ENCODE results near the gene CLDN34.

CLDN34 gene

GRCh38 chrX:9992724-9993123 lies 25.6 kb downstream of the CLDN34 start:
- Histone ChIP-seq H3K27me3 (ENCODE audit: low read depth, low read length) (no peaks in the 10 kb centered on the region), H3K27ac (ENCODE audit: low read length) (no peak overlapping the region), H3K36me3 (replicated peaks; ENCODE audit: low read depth, low read length) (no peaks in the 10 kb centered on the region), H3K79me2 (ENCODE audit: low read length) (no peaks in the 10 kb centered on the region), H3K9me3 (ENCODE audit: insufficient read depth, low read length) (no peaks in the 10 kb centered on the region), H3K4me3 (ENCODE audit: low read length) (no peak overlapping the region), H3K9ac (ENCODE audit: low read length) (no peak overlapping the region), H3K4me1 (ENCODE audit: low read length) (no peaks in the 10 kb centered on the region), H3K4me2 (ENCODE audit: low read length) (no peak overlapping the region), H4K20me1 (ENCODE audit: insufficient read depth, low read length) (no peaks in the 10 kb centered on the region), H2AFZ (ENCODE audit: low read depth, low read length) (no peak overlapping the region)
- TF ChIP-seq EZH2phosphoT487 (IDR thresholded peaks at IDR 0.05; ENCODE audit: low read depth) (no peak), CTCF (IDR thresholded peaks at IDR 0.05; ENCODE audit: low read depth, low read length) (no peak)

- no peaks in the 10 kb centered on the region for H3K27me3 ChIP-seq (ENCODE audit: low read depth, low read length)
- H3K27ac ChIP-seq (ENCODE audit: low read length), result no peak overlapping the region
- H3K4me1 ChIP-seq (ENCODE audit: low read length), result no peaks in the 10 kb centered on the region
- H3K4me3 ChIP-seq (ENCODE audit: low read length), result no peak overlapping the region
- no peak overlapping the region for H2AFZ ChIP-seq (ENCODE audit: low read depth, low read length)
- H4K20me1 ChIP-seq (ENCODE audit: insufficient read depth, low read length), result no peaks in the 10 kb centered on the region
- TF ChIP-seq EZH2phosphoT487 (IDR thresholded peaks at IDR 0.05; ENCODE audit: low read depth) (no peak), CTCF (IDR thresholded peaks at IDR 0.05; ENCODE audit: low read depth, low read length) (peak; percentile 82)
- no peak overlapping the region for H3K9ac ChIP-seq (ENCODE audit: low read length)
- H3K36me3 ChIP-seq (replicated peaks; ENCODE audit: low read depth, low read length), result no peaks in the 10 kb centered on the region
- no peak overlapping the region for H3K4me2 ChIP-seq (ENCODE audit: low read length)
- no peaks in the 10 kb centered on the region for H3K79me2 ChIP-seq (ENCODE audit: low read length)
- no peaks in the 10 kb centered on the region for H3K9me3 ChIP-seq (ENCODE audit: insufficient read depth, low read length)
Measured at GRCh38 chrX:9995855-9996339, 28.7 kb downstream of the CLDN34 start.

- H3K4me1 ChIP-seq (ENCODE audit: low read length), result no peaks in the 10 kb centered on the region
- TF ChIP-seq CTCF (IDR thresholded peaks at IDR 0.05; ENCODE audit: low read depth, low read length) (no peak), EZH2phosphoT487 (IDR thresholded peaks at IDR 0.05; ENCODE audit: low read depth) (no peak)
- no peak overlapping the region for H2AFZ ChIP-seq (ENCODE audit: low read depth, low read length)
- H4K20me1 ChIP-seq (ENCODE audit: insufficient read depth, low read length), result no peaks in the 10 kb centered on the region
- no peaks in the 10 kb centered on the region for H3K27me3 ChIP-seq (ENCODE audit: low read depth, low read length)
- H3K9me3 ChIP-seq (ENCODE audit: insufficient read depth, low read length), result no peaks in the 10 kb centered on the region
- no peak overlapping the region for H3K4me3 ChIP-seq (ENCODE audit: low read length)
- H3K9ac ChIP-seq (ENCODE audit: low read length), result no peak overlapping the region
- no peaks in the 10 kb centered on the region for H3K79me2 ChIP-seq (ENCODE audit: low read length)
- no peak overlapping the region for H3K27ac ChIP-seq (ENCODE audit: low read length)
- no peak overlapping the region for H3K4me2 ChIP-seq (ENCODE audit: low read length)
- H3K36me3 ChIP-seq (replicated peaks; ENCODE audit: low read depth, low read length), result no peaks in the 10 kb centered on the region
Measured at GRCh38 chrX:9997041-9997440, 29.9 kb downstream of the CLDN34 start.

GRCh38 chrX:9997524-9997923 lies 30.4 kb downstream of the CLDN34 start:
- Histone ChIP-seq H2AFZ (ENCODE audit: low read depth, low read length) (no peak overlapping the region), H3K27ac (ENCODE audit: low read length) (no peak overlapping the region), H3K9me3 (ENCODE audit: insufficient read depth, low read length) (no peaks in the 10 kb centered on the region), H4K20me1 (ENCODE audit: insufficient read depth, low read length) (no peaks in the 10 kb centered on the region), H3K9ac (ENCODE audit: low read length) (no peak overlapping the region), H3K4me3 (ENCODE audit: low read length) (no peak overlapping the region), H3K4me1 (ENCODE audit: low read length) (no peaks in the 10 kb centered on the region), H3K27me3 (ENCODE audit: low read depth, low read length) (no peaks in the 10 kb centered on the region), H3K79me2 (ENCODE audit: low read length) (no peaks in the 10 kb centered on the region), H3K4me2 (ENCODE audit: low read length) (no peak overlapping the region; the same call in 1 of the 2 replicates), H3K36me3 (replicated peaks; ENCODE audit: low read depth, low read length) (no peaks in the 10 kb centered on the region)
- TF ChIP-seq EZH2phosphoT487 (IDR thresholded peaks at IDR 0.05; ENCODE audit: low read depth) (no peak), CTCF (IDR thresholded peaks at IDR 0.05; ENCODE audit: low read depth, low read length) (no peak)
